Measurements from ENCODE around the gene UBE2U. TPM values are rescaled to one million over a fixed set of nuclear protein-coding genes. Genes with fewer than 3 reads are reported as not detected.

UBE2U gene
- total and polyA plus RNA-seq, 2 of the 8 experiments (the other 6 are each of a cell fraction or from before 2014, with no cell fraction given): not detected

DNA sequence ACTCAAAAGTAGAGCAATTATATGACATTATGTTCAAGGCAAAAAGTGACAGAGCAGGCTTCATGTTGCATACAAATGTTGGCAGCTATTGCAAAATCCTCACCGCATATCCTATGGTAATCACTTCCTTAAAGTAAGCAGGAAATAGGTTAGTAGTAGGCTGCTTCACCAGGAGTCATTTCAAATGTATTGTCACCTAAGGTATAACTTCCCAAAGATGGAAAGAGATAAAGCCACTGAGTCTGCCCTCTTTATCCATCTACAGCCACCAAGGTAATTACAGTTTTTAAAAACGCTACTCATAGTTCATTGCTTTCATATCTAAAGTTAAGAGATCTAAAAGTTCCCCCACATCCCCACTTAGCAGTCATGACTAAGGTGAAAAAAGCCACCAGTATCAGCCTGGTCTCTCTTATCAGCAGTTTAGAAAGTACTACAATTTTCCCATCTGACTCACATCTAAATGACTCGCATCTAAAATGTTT, 31.6 kb upstream of the UBE2U start (continued):
- TF ChIP-seq E2F6 (IDR thresholded peaks at IDR 0.05): no peak
- no peak for TF ChIP-seq EZH2 (IDR thresholded peaks at IDR 0.05; ENCODE audit: low read depth, low read length, severe bottlenecking)
- no peak for TF ChIP-seq BRCA1 (IDR thresholded peaks at IDR 0.05; ENCODE audit: low read depth, low read length)
- TF ChIP-seq KDM1A (IDR thresholded peaks at IDR 0.05; ENCODE audit: borderline replicate concordance, low read length): no peak
- TF ChIP-seq CEBPB (IDR thresholded peaks at IDR 0.05; ENCODE audit: low read depth, low read length): no peak
- no peak for TF ChIP-seq POLR2A (IDR thresholded peaks at IDR 0.05; ENCODE audit: control extremely low read depth in 1 of 2, low read depth in 2 of 2, low read length in 2 of 2)
